Stimulated activated CD4-positive, alpha-beta T cell treated with anti-CD3 and anti-CD28 coated beads, Interleukin-4, amount 100 ng/mL, for 24 hours (primary cell): Measurements from ENCODE around the gene EDNRA.

Experiments
- DNase-seq: peaks from one replicate; pipeline ENCODE4 v3.0.0-alpha.2; 2020

The EDNRA gene

DNA sequence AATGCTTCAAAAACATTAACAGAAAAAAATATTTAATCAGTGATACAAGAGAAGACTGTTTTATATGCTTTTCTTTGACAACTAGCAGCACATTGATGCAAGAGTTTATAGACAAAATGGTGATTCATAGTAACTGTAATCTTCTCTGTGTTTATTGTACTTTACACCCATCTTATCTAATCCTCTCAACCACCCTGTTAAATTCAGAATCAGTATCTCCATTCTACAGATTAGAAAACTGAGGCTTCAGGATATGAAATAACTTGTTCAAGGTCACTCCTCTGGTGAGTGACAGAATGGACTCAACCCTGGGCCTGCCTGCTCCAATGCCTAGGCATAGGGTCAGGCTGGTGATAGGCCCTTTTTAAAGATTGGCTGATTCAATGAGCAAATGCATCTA, 110.2 kb downstream of the EDNRA start:
- DNase-seq = no peak

DNA sequence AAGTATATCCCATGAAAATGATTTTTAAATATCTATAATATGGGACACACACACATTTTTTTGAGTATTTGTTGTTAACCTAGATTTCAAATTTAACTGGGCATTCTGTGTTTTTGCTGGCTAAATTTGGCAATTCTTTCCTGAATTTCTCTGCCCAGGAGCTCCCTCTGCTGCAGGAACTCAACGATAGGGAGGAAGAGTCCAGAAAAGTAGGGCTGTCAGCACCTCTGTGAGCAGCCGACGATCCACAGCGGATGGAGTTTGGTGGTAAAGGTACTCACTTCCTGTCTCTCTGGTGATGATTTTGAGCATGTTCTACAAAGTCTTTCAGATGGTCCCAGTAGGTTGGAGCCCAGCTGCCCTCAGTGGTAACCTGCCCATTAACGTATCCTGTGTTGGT, 113.2 kb downstream of the EDNRA start:
- no peak for DNase-seq
